IPS-11a (cell line): ENCODE results near the gene RBM33.
A peak's percentile ranks its signal among the peaks of the same experiment; 100 is the strongest.

ENCODE experiments used
- H3K4me3 ChIP-seq: one replicate; pipeline ENCODE4 v1.5.1; 2013; ENCODE audit warnings: low read depth, low read length, control low read depth

The RBM33 gene

GRCh38 chr7:155804897-155805825 is 160.7 kb downstream of the RBM33 start:
- no peak overlapping the region for H3K4me3 ChIP-seq

GRCh38 chr7:155805826-155806095 is 161.3 kb downstream of the RBM33 start:
- H3K4me3 ChIP-seq: no peak overlapping the region

- no peak overlapping the region for H3K4me3 ChIP-seq
Observed at GRCh38 chr7:155806096-155806871, 161.8 kb downstream of the RBM33 start.

GRCh38 chr7:155807065-155807671 is 162.7 kb downstream of the RBM33 start:
- H3K4me3 ChIP-seq: no peak overlapping the region

- peak overlapping the region; percentile 4 for H3K4me3 ChIP-seq
Observed at GRCh38 chr7:155807789-155808548, 163.5 kb downstream of the RBM33 start.

- H3K4me3 ChIP-seq: peak overlapping the region; percentile 8
Observed at GRCh38 chr7:155808549-155809331, 164.3 kb downstream of the RBM33 start.

- peak overlapping the region; percentile 4 for H3K4me3 ChIP-seq
Observed at GRCh38 chr7:155809332-155809946, 165.0 kb downstream of the RBM33 start.

- H3K4me3 ChIP-seq: no peak overlapping the region
Observed at GRCh38 chr7:155809947-155810769, 165.7 kb downstream of the RBM33 start.

- no peak overlapping the region for H3K4me3 ChIP-seq
Observed at GRCh38 chr7:155810770-155811559, 166.5 kb downstream of the RBM33 start.

GRCh38 chr7:155811560-155811894 is 167.1 kb downstream of the RBM33 start:
- no peak overlapping the region for H3K4me3 ChIP-seq

GRCh38 chr7:155811895-155812761 is 167.7 kb downstream of the RBM33 start, which contains the start of gene SHH:
Gene SHH, minus strand, starts transcription at chr7:155812463. Its CDS starts 341 bp downstream, at chr7:155812122.
- H3K4me3 ChIP-seq: no peak within 1 kb of the TSS

- no peak overlapping the region for H3K4me3 ChIP-seq
Observed at GRCh38 chr7:155813125-155813524, 168.7 kb downstream of the RBM33 start.

GRCh38 chr7:155813546-155814315 is 169.3 kb downstream of the RBM33 start:
- H3K4me3 ChIP-seq: no peak overlapping the region

- no peak overlapping the region for H3K4me3 ChIP-seq
Observed at GRCh38 chr7:155814316-155815276, 170.1 kb downstream of the RBM33 start.
